Neutrophil (primary cell): ENCODE data around the gene CACNA1S.

Experiments used
- H3K27ac ChIP-seq: fragments of 200-600 bp; sonication (generic); 2 replicates; pipeline ENCODE4 v1.5.1; 2016; ENCODE audit warnings: mild to moderate bottlenecking, moderate library complexity
- H3K27me3 ChIP-seq: fragments of 200-600 bp; sonication (generic); 2 replicates; pipeline ENCODE4 v1.6.0; 2016; ENCODE audit warnings: mild to moderate bottlenecking
- H3K36me3 ChIP-seq: fragments of 200-600 bp; sonication (generic); 2 replicates; pipeline ENCODE4 v1.5.1; 2017
- H3K4me1 ChIP-seq, 2 experiments: fragments of 200-600 bp in 1 of 2; sonication (generic) in 1 of 2; 1 replicate in 1 of 2; 2 replicates in 1 of 2; pipeline versions ENCODE4 v1.5.1 to v1.6.1; 2013 to 2016; ENCODE audit warnings: low read depth in 1 of 2, low read length in 1 of 2, mild to moderate bottlenecking in 1 of 2, moderate library complexity in 1 of 2; ENCODE audit not compliant: control insufficient read depth in 1 of 2, insufficient read depth in 1 of 2
- H3K4me3 ChIP-seq, 2 experiments: fragments of 200-600 bp in 1 of 2; sonication (generic) in 1 of 2; 1 replicate in 1 of 2; 2 replicates in 1 of 2; pipeline ENCODE4 v1.5.1; 2013 to 2016; ENCODE audit warnings: low read depth in 1 of 2, low read length in 1 of 2, mild to moderate bottlenecking in 1 of 2, moderate library complexity in 1 of 2
- H3K9me3 ChIP-seq: fragments of 200-600 bp; sonication (generic); 2 replicates; pipeline ENCODE4 v1.5.1; 2016
- TF ChIP-seq, protein P1 (sequence below): fragments of 200-600 bp; sonication (generic); IDR thresholded peaks from 2 replicates; pipeline ENCODE4 v1.5.1; 2016; ENCODE audit warnings: antibody characterized with exemption

CACNA1S gene

DNA sequence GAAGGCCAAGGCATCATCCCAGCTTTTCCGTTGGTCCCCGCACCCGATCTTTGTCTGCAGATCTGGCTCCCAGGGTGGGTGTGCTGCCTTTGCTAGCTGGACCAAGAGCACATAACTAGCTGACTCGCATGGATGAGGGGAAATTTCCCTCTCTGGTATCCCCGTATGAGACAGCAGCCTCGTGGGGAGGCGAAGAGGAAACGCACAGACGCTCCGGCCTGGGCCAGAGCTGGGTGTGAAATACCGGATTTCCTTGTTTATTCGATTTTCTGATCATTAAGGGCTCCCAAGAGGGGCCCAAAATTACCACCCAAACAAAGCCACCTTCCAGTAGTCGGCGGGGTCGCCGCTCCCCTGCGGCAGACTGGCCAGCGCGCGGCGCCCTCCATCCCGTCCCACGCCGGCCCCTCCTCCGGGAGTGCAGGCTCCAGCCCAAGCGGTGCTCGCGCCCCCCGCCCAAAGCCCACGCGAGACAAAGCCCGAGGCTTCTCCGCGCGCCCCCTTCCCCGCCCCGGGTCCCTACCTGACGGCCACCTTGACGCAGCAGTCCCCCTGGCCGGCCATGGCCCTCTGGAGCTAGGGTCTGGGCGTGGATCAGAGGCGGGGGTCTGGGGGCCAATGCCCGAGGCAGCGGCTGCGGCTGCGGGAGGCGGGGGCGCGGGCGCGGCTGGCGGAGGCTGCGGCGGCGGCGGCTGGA is 89.3 kb downstream of the CACNA1S start:
- H3K27ac ChIP-seq = peak overlapping the region; percentile 98
- no peaks in the 10 kb centered on the region for H3K9me3 ChIP-seq
- TF ChIP-seq, protein P1, sequence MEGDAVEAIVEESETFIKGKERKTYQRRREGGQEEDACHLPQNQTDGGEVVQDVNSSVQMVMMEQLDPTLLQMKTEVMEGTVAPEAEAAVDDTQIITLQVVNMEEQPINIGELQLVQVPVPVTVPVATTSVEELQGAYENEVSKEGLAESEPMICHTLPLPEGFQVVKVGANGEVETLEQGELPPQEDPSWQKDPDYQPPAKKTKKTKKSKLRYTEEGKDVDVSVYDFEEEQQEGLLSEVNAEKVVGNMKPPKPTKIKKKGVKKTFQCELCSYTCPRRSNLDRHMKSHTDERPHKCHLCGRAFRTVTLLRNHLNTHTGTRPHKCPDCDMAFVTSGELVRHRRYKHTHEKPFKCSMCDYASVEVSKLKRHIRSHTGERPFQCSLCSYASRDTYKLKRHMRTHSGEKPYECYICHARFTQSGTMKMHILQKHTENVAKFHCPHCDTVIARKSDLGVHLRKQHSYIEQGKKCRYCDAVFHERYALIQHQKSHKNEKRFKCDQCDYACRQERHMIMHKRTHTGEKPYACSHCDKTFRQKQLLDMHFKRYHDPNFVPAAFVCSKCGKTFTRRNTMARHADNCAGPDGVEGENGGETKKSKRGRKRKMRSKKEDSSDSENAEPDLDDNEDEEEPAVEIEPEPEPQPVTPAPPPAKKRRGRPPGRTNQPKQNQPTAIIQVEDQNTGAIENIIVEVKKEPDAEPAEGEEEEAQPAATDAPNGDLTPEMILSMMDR = no peak
- no peaks in the 10 kb centered on the region for H3K36me3 ChIP-seq
- peak overlapping the region; percentile 77 to 90 for H3K4me3 ChIP-seq
- H3K4me1 ChIP-seq = peaks cover 92 to 93% of the 10 kb centered on the region in 2 experiments
- no peaks in the 10 kb centered on the region for H3K27me3 ChIP-seq

DNA sequence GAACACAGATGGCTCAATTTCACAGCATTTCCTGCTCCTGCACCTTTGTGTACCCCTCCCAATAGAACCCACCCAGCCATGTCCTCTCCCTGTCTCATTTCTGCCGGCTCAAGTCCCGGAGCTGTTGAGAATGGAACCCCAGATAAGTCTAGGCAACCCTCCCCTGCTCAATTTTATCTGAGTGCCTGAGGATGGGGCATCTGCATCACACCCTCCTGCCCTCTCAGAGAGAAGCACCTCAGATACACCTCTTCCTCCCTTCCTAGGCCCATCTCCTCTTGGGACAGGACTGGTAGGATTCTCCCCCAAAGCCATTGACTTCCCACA is 89.8 kb downstream of the CACNA1S start:
- TF ChIP-seq, protein P1 = no peak
- Histone ChIP-seq H3K36me3 (no peaks in the 10 kb centered on the region), H3K4me1 (peaks cover 92 to 93% of the 10 kb centered on the region in 2 experiments), H3K27me3 (no peaks in the 10 kb centered on the region), H3K27ac (peak overlapping the region; percentile 98), H3K9me3 (no peaks in the 10 kb centered on the region), H3K4me3 (peak overlapping the region; percentile 77 to 90)

DNA sequence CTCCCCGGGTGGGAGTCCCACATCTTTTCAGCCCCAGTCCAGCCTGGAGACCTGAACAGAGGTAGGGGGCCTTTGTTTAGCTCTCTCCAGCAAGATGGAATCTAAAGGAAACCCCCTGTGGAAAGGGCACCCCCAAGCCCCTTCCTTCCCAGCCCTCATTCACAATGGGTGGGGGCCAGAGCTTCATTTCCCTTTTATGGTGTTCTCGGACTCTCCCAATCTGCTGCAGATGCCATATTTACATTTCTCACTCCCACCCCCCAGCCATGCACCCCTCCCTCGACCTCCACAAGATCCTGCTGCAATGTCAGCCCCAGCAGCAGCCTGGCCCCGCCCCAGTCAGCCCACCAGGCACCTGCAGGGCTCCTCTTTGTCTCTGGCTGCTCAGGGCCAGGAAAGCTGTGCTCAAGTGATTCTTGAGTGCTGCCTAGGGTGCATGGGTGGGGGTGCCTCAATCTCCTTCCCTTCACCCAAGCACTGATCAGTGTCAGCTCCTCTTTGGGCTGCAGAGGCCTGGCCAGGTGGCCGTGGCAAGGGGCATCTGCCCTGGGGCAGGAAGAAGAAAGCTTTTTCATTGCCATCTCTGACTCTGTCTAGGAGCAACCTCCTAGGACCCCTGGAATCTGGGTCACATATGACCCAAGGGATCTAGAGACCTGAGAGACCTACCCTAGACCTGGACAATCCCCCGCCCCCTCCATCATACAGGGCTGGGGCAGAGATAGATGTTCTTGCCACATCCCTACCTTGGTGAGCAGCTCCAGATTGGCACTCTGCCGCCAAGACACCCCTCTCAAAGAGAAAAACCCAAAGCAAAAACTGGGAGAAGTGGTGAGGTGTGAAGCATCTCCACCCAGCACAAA is 90.4 kb downstream of the CACNA1S start:
- H3K27ac ChIP-seq = peak overlapping the region; percentile 98
- no peaks in the 10 kb centered on the region for H3K27me3 ChIP-seq
- H3K9me3 ChIP-seq = no peaks in the 10 kb centered on the region
- H3K4me3 ChIP-seq = peak overlapping the region; percentile 77 to 90
- H3K4me1 ChIP-seq = peaks cover 92 to 93% of the 10 kb centered on the region in 2 experiments
- TF ChIP-seq, protein P1 = no peak
- no peaks in the 10 kb centered on the region for H3K36me3 ChIP-seq

DNA sequence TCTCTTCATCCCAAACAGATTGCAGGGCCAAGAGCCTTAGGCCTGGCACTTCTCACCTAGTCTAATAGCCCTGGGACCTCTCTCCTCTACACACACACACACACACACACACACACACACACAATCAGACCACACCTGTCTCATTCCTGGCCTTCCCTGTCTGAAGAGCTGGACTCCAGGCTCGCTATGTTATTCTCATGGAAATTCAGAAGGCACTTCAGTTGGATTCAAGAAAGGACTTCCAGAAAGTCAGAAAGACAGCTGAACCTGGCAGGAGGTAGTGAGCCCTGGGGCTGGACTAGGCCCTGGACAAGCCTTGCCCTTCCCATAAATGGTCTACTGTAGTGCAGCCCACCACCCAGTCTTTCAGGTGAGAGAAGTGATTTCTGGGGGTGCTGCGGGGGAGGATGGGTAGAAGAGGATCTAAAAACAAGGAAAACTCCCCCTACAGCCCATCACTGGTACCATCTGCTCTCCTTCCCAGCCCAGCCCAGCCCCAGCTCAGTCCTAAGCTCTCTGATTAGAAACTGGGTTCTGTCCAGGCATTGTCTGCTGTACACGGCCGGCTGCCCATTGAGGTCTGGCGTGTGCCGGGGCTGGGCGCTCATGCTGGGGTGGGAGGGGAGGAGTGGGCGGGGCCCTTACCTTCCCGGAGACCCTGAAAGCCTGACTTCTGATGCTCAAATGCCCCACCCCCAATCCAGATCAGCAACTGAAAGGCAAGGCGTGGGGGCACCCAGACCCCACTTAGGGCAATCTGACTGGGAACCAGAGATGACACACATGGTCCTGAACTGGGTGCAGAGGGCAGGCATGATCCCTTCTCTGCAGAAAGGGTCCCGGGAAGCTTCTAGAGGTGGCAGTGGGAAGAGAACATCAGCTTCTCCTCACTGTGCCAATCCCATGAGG is 91.3 kb downstream of the CACNA1S start:
- no peaks in the 10 kb centered on the region for H3K9me3 ChIP-seq
- no peaks in the 10 kb centered on the region for H3K36me3 ChIP-seq
- H3K4me3 ChIP-seq = peak overlapping the region; percentile 77 to 90
- H3K4me1 ChIP-seq = peaks cover 92 to 93% of the 10 kb centered on the region in 2 experiments
- TF ChIP-seq, protein P1 = peak; percentile 37
- peak overlapping the region; percentile 98 for H3K27ac ChIP-seq
- H3K27me3 ChIP-seq = no peaks in the 10 kb centered on the region

DNA sequence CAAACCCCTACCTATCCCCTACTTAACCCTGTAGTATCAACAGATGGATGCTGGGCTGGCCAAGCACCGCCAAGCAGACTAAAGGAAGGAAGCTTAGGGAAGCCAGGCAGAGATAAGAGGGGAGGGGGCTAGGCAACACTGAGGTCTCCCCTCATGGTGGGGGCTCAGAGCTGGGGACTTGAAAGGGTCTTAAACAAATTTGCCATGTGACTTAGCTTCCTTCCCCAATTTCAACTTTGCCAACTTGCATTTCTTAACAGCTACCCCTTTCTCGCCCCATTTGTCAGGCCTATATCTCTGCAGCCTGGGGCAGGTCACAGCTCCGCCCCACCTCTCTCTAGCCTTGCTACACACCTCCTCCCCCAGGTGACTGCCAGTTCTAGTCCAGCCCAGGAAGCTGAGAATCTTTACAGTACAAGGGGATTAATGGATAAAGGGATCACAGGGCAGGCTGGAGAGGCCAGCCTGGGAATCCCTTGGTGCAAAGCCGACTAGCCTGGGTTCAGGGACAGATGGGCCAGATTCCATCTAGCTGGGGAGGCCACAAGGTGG is 92.1 kb downstream of the CACNA1S start:
- peak overlapping the region; percentile 98 for H3K27ac ChIP-seq
- H3K4me1 ChIP-seq = peaks cover 92 to 93% of the 10 kb centered on the region in 2 experiments
- H3K4me3 ChIP-seq = peak overlapping the region; percentile 77 to 90
- no peaks in the 10 kb centered on the region for H3K27me3 ChIP-seq
- H3K9me3 ChIP-seq = no peaks in the 10 kb centered on the region
- H3K36me3 ChIP-seq = no peaks in the 10 kb centered on the region
- TF ChIP-seq, protein P1 = no peak
